ENCODE measurements around the gene ZSCAN18. TPM values are rescaled to one million over a fixed set of nuclear protein-coding genes. Genes with fewer than 3 reads are reported as not detected.

The ZSCAN18 gene
- total RNA-seq, 3 donors from 2014 or later, result 7.6 to 11.7 (median 9.5) TPM

GRCh38 chr19:58096884-58097283, 1.1 kb downstream of the ZSCAN18 start:
- peaks cover 13% of the 10 kb centered on the region for H3K36me3 Mint-ChIP-seq (ENCODE audit: insufficient read depth)
- H3K27me3 Mint-ChIP-seq (ENCODE audit: low read depth), result no peaks in the 10 kb centered on the region
- H3K4me3 Mint-ChIP-seq, result peak overlapping the region; percentile 72
- H3K9me3 Mint-ChIP-seq, result peaks cover 20% of the 10 kb centered on the region
- ATAC-seq (no peak), DNase-seq (no peak)
- peaks cover 11% of the 10 kb centered on the region for H3K4me1 Mint-ChIP-seq (ENCODE audit: low read depth)

- Mint-ChIP-seq H3K9me3 (peaks cover 20% of the 10 kb centered on the region), H3K27me3 (ENCODE audit: low read depth) (no peaks in the 10 kb centered on the region), H3K36me3 (ENCODE audit: insufficient read depth) (peaks cover 13% of the 10 kb centered on the region), H3K4me3 (no peak overlapping the region), H3K4me1 (ENCODE audit: low read depth) (peaks cover 11% of the 10 kb centered on the region)
- DNase-seq (no peak), ATAC-seq (no peak)
Measured at GRCh38 chr19:58095328-58095727, 2.7 kb downstream of the ZSCAN18 start.

- DNase-seq (no peak), ATAC-seq (no peak)
- Mint-ChIP-seq H3K9me3 (peaks cover 14% of the 10 kb centered on the region), H3K36me3 (ENCODE audit: insufficient read depth) (peaks cover 8% of the 10 kb centered on the region), H3K4me3 (no peak overlapping the region), H3K27me3 (ENCODE audit: low read depth) (no peaks in the 10 kb centered on the region), H3K4me1 (ENCODE audit: low read depth) (peaks cover 6% of the 10 kb centered on the region)
Measured at GRCh38 chr19:58093071-58093470, 5.0 kb downstream of the ZSCAN18 start.

GRCh38 chr19:58091251-58091995, 6.6 kb downstream of the ZSCAN18 start:
- Mint-ChIP-seq H3K4me3 (no peak overlapping the region), H3K4me1 (ENCODE audit: low read depth) (no peaks in the 10 kb centered on the region), H3K27me3 (ENCODE audit: low read depth) (no peaks in the 10 kb centered on the region), H3K9me3 (peaks cover 13% of the 10 kb centered on the region), H3K36me3 (ENCODE audit: insufficient read depth) (peaks cover 14% of the 10 kb centered on the region)
- DNase-seq (no peak), ATAC-seq (no peak)

- ATAC-seq, result no peak
- no peak for DNase-seq
- Mint-ChIP-seq H3K9me3 (peaks cover 9% of the 10 kb centered on the region), H3K36me3 (ENCODE audit: insufficient read depth) (peaks cover 12% of the 10 kb centered on the region), H3K4me3 (no peak overlapping the region), H3K4me1 (ENCODE audit: low read depth) (no peaks in the 10 kb centered on the region), H3K27me3 (ENCODE audit: low read depth) (no peaks in the 10 kb centered on the region)
Measured at GRCh38 chr19:58089846-58090245, 8.2 kb downstream of the ZSCAN18 start.

- no peaks in the 10 kb centered on the region for H3K27me3 Mint-ChIP-seq (ENCODE audit: low read depth)
- no peak for DNase-seq
- no peak overlapping the region for H3K4me3 Mint-ChIP-seq
- ATAC-seq, result no peak
- H3K36me3 Mint-ChIP-seq (ENCODE audit: insufficient read depth), result peaks cover 15% of the 10 kb centered on the region
- H3K4me1 Mint-ChIP-seq (ENCODE audit: low read depth), result no peaks in the 10 kb centered on the region
- peaks cover 12% of the 10 kb centered on the region for H3K9me3 Mint-ChIP-seq
Measured at GRCh38 chr19:58088521-58089052, 9.4 kb downstream of the ZSCAN18 start.

GRCh38 chr19:58086825-58087710, 11.0 kb downstream of the ZSCAN18 start:
- Mint-ChIP-seq H3K9me3 (peaks cover 8% of the 10 kb centered on the region), H3K4me1 (ENCODE audit: low read depth) (no peaks in the 10 kb centered on the region), H3K36me3 (ENCODE audit: insufficient read depth) (peaks cover 11% of the 10 kb centered on the region), H3K4me3 (no peak overlapping the region), H3K27me3 (ENCODE audit: low read depth) (no peaks in the 10 kb centered on the region)
- no peak for DNase-seq
- ATAC-seq, result no peak

GRCh38 chr19:58085348-58085875, 12.6 kb downstream of the ZSCAN18 start:
- no peaks in the 10 kb centered on the region for H3K27me3 Mint-ChIP-seq (ENCODE audit: low read depth)
- H3K36me3 Mint-ChIP-seq (ENCODE audit: insufficient read depth), result peaks cover 15% of the 10 kb centered on the region
- peaks cover 17% of the 10 kb centered on the region for H3K9me3 Mint-ChIP-seq
- DNase-seq (no peak), ATAC-seq (no peak)
- H3K4me1 Mint-ChIP-seq (ENCODE audit: low read depth), result no peaks in the 10 kb centered on the region
- no peak overlapping the region for H3K4me3 Mint-ChIP-seq

GRCh38 chr19:58084596-58085347, 13.3 kb downstream of the ZSCAN18 start:
- Mint-ChIP-seq H3K36me3 (ENCODE audit: insufficient read depth) (peaks cover 16% of the 10 kb centered on the region), H3K4me3 (no peak overlapping the region)
- ATAC-seq, result no peak

GRCh38 chr19:58083021-58083420, 15.0 kb downstream of the ZSCAN18 start:
- no peaks in the 10 kb centered on the region for H3K27me3 Mint-ChIP-seq (ENCODE audit: low read depth)
- peaks cover 26% of the 10 kb centered on the region for H3K9me3 Mint-ChIP-seq
- ATAC-seq (no peak), DNase-seq (no peak)
- peaks cover 16% of the 10 kb centered on the region for H3K36me3 Mint-ChIP-seq (ENCODE audit: insufficient read depth)
- H3K4me3 Mint-ChIP-seq, result no peak overlapping the region
- H3K4me1 Mint-ChIP-seq (ENCODE audit: low read depth), result no peaks in the 10 kb centered on the region

More at GRCh38 chr19:58084596-58085347, 13.3 kb downstream of the ZSCAN18 start:
- no peak for DNase-seq
- Mint-ChIP-seq H3K4me1 (ENCODE audit: low read depth) (no peaks in the 10 kb centered on the region), H3K9me3 (peaks cover 22% of the 10 kb centered on the region), H3K27me3 (ENCODE audit: low read depth) (no peaks in the 10 kb centered on the region)

GRCh38 chr19:58079792-58080191, 18.2 kb downstream of the ZSCAN18 start:
- Mint-ChIP-seq H3K9me3 (peaks cover 32% of the 10 kb centered on the region), H3K36me3 (ENCODE audit: insufficient read depth) (peaks cover 11% of the 10 kb centered on the region), H3K27me3 (ENCODE audit: low read depth) (no peaks in the 10 kb centered on the region), H3K4me3 (no peak overlapping the region), H3K4me1 (ENCODE audit: low read depth) (no peaks in the 10 kb centered on the region)
- ATAC-seq (no peak), DNase-seq (no peak)

GRCh38 chr19:58067240-58067912, 30.7 kb downstream of the ZSCAN18 start:
- Mint-ChIP-seq H3K36me3 (ENCODE audit: insufficient read depth) (peaks cover 18% of the 10 kb centered on the region), H3K9me3 (peaks cover 62% of the 10 kb centered on the region), H3K27me3 (ENCODE audit: low read depth) (no peaks in the 10 kb centered on the region), H3K4me1 (ENCODE audit: low read depth) (no peaks in the 10 kb centered on the region), H3K4me3 (no peak overlapping the region)
- DNase-seq (no peak), ATAC-seq (no peak)

- Mint-ChIP-seq H3K4me1 (ENCODE audit: low read depth) (peaks cover 3% of the 10 kb centered on the region), H3K9me3 (peaks cover 60% of the 10 kb centered on the region), H3K27me3 (ENCODE audit: low read depth) (peaks cover 8% of the 10 kb centered on the region), H3K36me3 (ENCODE audit: insufficient read depth) (peaks cover 15% of the 10 kb centered on the region), H3K4me3 (no peak overlapping the region)
- DNase-seq (no peak), ATAC-seq (no peak)
Measured at GRCh38 chr19:58063712-58064111, 34.3 kb downstream of the ZSCAN18 start.
